Measurements from ENCODE around the gene IMMP2L.

The IMMP2L gene

GRCh38 chr7:111101856-111102646, 460.2 kb downstream of the IMMP2L start:
- DNase-seq (ENCODE audit: low read depth), result no peak

GRCh38 chr7:111098926-111099250, 463.4 kb downstream of the IMMP2L start:
- DNase-seq (ENCODE audit: low read depth), result no peak

GRCh38 chr7:111098011-111098925, 464.0 kb downstream of the IMMP2L start:
- peak; percentile 57 for DNase-seq (ENCODE audit: low read depth)

DNA sequence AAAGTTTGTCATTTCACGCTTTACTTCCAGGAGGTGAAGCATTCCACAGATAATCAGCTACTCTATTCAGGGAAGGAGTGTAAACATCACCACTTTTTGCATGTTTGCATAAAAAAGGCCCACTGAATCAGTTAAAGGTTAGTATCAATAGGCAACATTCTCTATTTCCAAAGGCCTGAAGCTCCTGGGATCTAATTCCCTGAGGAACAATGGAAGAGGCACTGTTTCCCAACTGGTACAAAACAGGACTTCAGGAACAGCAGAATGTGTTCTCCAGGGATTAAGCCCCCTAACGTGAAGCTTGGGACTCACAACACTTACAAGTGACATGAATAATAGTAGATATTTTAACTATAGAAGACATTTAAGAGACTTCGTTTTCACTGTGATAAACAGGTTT, 465.3 kb downstream of the IMMP2L start:
- DNase-seq (ENCODE audit: low read depth), result no peak

DNA sequence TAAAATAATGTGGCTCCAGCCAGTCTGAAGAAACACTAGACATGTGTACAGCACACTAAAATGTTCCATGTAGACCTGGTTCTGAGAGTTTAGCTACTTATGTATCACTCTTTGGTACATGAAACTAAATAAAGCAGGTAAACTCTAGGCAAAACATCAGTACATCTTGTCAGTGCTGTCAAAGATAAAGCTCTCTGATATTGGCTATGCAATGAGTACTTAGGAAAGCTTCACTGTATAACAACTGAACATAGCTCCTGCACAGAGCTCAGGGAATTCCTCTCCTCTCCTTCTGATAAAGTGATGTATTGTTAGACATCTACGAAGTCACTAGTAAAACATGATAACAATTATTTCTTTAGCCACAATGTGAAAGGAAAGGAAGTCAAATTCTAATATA, 467.9 kb downstream of the IMMP2L start:
- no peak for DNase-seq (ENCODE audit: low read depth)

DNA sequence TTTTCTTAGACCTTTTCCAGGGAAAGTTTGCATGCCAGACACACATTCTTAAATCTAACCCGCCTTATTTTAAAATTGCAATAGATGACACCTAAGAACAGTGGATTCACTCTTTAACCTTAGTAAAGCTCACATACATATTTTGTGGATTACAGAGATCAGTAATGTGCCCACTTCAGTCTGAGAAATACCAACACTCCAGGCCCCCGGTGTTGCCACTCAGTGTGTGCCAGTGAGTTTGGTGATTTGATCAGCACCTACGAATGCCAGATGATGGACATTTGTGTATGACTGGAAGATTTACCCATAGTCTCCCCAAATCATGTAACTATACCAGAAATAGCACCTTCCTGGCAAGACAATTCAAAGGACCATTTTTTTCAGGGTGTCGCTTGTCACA, 468.8 kb downstream of the IMMP2L start:
- no peak for DNase-seq (ENCODE audit: low read depth)

- no peak for DNase-seq (ENCODE audit: low read depth)
Measured at GRCh38 chr7:111092406-111093236, 469.7 kb downstream of the IMMP2L start.

DNA sequence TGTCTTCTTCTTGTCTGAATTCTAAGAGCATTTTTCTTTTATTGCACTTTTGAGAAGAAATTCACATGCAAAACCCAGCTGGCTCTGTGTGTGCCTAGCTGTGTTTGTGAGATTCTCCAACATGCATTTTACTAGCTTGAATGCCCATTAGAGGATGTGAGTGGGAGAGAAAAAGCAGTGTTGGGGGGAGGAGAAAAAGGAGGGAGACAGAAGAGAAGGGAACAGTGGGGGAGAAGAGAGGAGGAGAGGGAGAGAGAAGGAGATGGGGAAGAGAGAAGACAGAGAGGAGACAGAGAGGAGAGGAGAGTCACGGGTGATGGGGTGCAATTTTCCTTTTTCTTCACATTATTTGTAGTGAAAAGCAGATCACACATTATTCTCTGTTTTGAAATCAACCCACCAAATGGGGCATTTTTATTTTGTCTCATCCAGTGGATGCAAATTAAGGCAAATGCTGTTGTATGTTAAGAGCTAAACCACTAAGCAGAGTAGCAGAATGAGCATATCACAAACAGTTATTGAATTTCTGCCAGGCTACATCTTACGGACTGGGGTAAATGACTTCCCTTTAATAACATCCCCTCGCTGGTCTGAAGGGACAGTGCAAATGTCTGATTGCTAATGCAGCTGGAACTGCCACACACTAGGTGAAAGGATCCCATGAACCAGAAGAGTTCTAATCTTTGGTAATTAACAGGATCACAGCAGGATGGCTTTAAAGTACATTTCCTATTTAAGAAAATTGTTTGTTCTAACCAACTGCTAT, 470.5 kb downstream of the IMMP2L start:
- DNase-seq (ENCODE audit: low read depth), result no peak

- DNase-seq (ENCODE audit: low read depth), result peak; percentile 84
Measured at GRCh38 chr7:111090846-111091245, 471.4 kb downstream of the IMMP2L start, which contains the start of gene LRRN3. TSS of gene LRRN3 (plus strand) at chr7:111091127. CDS start at chr7:111122773, 31,646 bp downstream.

- peak; percentile 51 for DNase-seq (ENCODE audit: low read depth)
Measured at GRCh38 chr7:111089822-111090426, 472.4 kb downstream of the IMMP2L start.

DNA sequence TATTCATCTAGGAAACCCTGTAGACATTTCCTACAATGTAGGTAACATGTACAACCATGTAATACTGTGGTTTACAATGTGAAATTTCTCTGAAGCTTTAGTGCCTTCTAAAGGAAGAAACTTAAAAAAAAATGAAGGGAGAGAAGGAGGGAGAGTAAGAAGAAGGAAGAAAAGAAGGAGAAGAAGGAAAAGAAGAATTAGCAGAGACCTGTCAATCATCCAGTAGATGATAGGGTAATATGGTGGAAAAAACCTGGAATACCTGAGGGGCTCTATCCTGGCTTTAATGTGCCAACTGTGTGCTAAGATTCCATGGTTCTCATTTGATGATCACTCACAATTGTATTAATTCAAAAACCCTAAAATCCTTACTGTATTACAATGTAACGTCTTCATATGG, 474.0 kb downstream of the IMMP2L start:
- DNase-seq (ENCODE audit: low read depth), result no peak

GRCh38 chr7:111086532-111086931, 475.8 kb downstream of the IMMP2L start:
- DNase-seq (ENCODE audit: low read depth), result peak; percentile 22

DNA sequence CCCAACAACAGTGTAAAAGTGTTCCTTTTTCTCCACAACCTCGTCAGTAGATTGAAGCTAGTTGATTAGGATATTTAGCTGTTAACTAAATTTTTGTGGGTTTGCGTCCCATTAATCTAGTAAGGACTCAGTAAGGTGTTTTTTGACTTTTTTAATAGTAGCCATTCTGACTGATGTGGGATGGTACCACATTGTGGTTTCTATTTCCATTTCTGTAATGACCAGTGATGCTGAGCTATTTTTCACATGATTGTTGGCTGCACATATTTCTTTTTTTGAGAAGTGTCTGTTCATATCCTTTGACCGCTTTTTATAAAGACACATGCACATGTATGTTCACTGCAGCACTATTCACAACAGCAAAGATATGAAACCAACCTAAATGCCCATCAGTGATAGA, 476.9 kb downstream of the IMMP2L start:
- DNase-seq (ENCODE audit: low read depth), result no peak

DNA sequence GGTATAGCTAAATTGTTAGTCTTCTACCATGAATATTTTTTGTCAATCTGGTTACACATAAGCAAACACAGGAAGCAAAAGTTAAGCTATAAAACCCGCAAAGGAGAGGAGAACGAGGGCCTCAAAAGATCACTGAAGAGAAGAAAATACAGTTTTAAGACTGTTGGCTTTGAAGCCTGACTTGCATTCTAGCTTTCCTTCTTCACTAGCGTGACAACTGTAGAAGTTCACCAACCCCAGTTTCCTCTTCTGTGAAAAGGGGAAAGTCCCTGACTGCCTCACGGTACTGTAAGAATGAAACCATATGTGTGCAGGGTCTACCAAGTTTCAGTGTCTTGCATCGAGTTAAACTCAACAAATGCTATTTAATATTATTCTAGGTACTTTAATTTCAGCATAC, 478.9 kb downstream of the IMMP2L start:
- peak; percentile 59 for DNase-seq (ENCODE audit: low read depth)

GRCh38 chr7:111082351-111082750, 479.9 kb downstream of the IMMP2L start:
- DNase-seq (ENCODE audit: low read depth), result peak; percentile 57

GRCh38 chr7:111081546-111082267, 480.6 kb downstream of the IMMP2L start:
- no peak for DNase-seq (ENCODE audit: low read depth)

DNA sequence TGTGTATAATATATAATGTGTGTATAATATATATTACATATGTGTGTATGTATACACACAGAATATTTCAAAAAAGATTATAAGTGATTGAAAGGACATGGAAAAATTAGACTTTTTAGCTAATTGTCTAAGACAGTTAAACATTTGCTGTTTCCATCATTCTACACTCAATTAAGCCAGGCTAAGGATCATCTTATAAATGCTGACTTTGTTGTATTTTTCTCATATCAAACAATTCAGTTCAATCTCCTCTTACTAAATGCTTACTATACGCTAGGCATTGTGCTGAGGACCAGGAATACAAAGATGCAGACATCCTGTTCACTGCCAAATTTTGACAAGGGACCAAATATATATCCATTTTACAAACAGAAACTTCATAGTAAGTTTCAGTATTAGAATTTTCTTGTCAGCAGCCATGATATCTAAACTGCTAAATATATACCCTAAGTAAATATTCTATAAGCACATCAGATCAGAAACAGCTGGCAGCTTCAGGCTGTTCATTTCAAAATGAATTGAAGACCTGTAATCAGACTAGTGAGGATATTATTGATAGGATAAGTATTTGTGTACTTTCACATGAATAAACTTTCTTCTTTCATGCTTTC, 481.7 kb downstream of the IMMP2L start:
- DNase-seq (ENCODE audit: low read depth), result no peak

DNA sequence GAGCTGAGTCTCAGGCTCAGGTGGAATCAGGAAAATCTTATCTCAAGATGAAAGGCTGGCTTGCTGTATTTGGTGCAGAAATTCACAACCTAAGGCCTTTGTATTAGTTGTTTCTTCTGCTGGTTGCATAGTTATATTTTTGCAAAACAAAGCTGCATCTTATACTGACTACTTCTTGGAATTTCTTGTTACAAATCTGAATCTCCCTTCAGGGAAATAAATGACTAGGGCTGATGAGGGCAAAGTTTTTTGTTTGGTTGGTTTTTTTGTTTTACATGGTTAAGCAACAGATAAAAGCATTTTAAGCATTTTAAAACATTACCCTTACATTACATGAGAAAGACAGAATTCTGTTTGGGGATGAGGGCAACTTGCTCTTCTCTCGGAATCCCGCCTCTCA, 485.3 kb downstream of the IMMP2L start:
- no peak for DNase-seq (ENCODE audit: low read depth)

- DNase-seq (ENCODE audit: low read depth), result peak; percentile 74
Measured at GRCh38 chr7:111076205-111076604, 486.1 kb downstream of the IMMP2L start.

- DNase-seq (ENCODE audit: low read depth), result no peak
Measured at GRCh38 chr7:111075498-111075897, 486.8 kb downstream of the IMMP2L start.
